ENCODE data around the gene SOD2.
"Not testable (repeated sequence)": the region's sequence is repeated elsewhere in the genome, so short reads cannot be mapped to it uniquely, and the experiment has no call there.

SOD2 gene

GRCh38 chr6:159680104-159680503 is 12.9 kb downstream of the SOD2 start:
- no peaks in the 10 kb centered on the region for H3K27me3 ChIP-seq
- TF ChIP-seq, protein P1, sequence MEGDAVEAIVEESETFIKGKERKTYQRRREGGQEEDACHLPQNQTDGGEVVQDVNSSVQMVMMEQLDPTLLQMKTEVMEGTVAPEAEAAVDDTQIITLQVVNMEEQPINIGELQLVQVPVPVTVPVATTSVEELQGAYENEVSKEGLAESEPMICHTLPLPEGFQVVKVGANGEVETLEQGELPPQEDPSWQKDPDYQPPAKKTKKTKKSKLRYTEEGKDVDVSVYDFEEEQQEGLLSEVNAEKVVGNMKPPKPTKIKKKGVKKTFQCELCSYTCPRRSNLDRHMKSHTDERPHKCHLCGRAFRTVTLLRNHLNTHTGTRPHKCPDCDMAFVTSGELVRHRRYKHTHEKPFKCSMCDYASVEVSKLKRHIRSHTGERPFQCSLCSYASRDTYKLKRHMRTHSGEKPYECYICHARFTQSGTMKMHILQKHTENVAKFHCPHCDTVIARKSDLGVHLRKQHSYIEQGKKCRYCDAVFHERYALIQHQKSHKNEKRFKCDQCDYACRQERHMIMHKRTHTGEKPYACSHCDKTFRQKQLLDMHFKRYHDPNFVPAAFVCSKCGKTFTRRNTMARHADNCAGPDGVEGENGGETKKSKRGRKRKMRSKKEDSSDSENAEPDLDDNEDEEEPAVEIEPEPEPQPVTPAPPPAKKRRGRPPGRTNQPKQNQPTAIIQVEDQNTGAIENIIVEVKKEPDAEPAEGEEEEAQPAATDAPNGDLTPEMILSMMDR (IDR thresholded peaks at IDR 0.05), result no peak
- H3K36me3 ChIP-seq, result peaks cover 85% of the 10 kb centered on the region
- peak overlapping the region; percentile 63 for H3K27ac ChIP-seq
- H3K9me3 ChIP-seq, result peaks cover 28% of the 10 kb centered on the region
- H3K4me3 ChIP-seq (ENCODE audit: low read depth in 1 of 2, low read length in 1 of 2), result peak overlapping the region in 1 of 2 experiments; percentile 21
- peaks cover 67 to 74% of the 10 kb centered on the region in 2 experiments for H3K4me1 ChIP-seq (ENCODE audit: control insufficient read depth in 1 of 2, insufficient read depth in 1 of 2, low read depth in 1 of 2, low read length in 1 of 2)

GRCh38 chr6:159679091-159680077 is 13.7 kb downstream of the SOD2 start:
- Histone ChIP-seq H3K27me3 (no peaks in the 10 kb centered on the region), H3K4me3 (ENCODE audit: low read depth in 1 of 2, low read length in 1 of 2) (peak overlapping the region in 1 of 2 experiments; percentile 21), H3K4me1 (ENCODE audit: control insufficient read depth in 1 of 2, insufficient read depth in 1 of 2, low read depth in 1 of 2, low read length in 1 of 2) (peaks cover 64 to 67% of the 10 kb centered on the region in 2 experiments), H3K9me3 (peaks cover 27% of the 10 kb centered on the region), H3K36me3 (peaks cover 78% of the 10 kb centered on the region), H3K27ac (peak overlapping the region; percentile 63)
- TF ChIP-seq, protein P1 (IDR thresholded peaks at IDR 0.05), result no peak

DNA sequence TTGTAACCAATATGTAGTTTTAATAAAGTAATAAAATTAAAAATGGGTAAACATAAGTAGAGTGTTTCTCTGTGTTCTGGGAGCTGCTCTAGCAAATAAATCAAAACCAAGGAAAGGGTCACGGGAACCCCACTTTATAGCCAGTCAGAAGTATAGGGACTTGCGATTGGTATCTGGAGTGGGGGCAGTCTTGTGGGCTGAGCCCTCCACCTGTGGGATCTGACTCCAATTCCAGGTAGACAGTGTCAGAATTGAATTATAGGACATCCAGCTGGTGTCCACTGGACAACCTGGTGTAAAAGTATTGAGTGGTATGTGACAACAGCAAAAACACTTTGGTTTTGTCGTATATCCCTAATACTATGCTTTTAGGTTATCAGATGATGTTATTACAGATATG is 14.5 kb downstream of the SOD2 start:
- Histone ChIP-seq H3K4me1 (ENCODE audit: control insufficient read depth in 1 of 2, insufficient read depth in 1 of 2, low read depth in 1 of 2, low read length in 1 of 2) (peaks cover 56 to 59% of the 10 kb centered on the region in 2 experiments), H3K27ac (peak overlapping the region; percentile 63), H3K9me3 (peaks cover 19% of the 10 kb centered on the region), H3K36me3 (peaks cover 70% of the 10 kb centered on the region), H3K27me3 (no peaks in the 10 kb centered on the region), H3K4me3 (ENCODE audit: low read depth in 1 of 2, low read length in 1 of 2) (no peak overlapping the region)
- TF ChIP-seq, protein P1 (IDR thresholded peaks at IDR 0.05), result no peak

DNA sequence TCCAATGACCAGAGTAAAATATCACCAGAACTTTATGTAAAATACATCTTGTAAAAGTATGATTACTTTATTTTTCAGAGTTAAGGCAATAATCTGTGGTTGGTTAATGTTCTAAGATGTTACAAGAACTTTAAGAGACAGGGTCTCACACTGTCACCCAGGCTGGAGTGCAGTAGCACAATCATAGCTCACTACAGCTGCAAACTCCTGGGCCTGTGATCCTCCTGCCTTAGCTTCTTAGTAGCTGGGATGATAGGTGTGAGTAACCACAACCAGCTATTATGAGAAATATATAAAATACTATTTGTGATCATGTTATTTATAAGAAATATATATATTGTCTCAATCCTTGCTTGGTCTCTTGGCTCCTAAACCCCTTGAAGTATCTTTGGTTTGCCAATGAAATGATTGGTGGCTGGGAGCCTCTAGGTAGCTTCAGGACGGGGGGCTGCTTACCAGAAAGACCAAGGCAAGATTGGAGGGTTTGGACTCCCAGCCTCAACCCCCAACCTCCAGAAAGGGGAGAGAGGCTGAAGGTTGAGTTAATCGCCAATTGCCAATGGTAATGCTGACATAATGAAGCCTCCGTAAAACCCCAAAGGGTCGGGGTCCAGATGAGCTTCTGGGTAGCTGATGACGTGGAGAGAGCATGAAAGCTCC is 15.4 kb downstream of the SOD2 start:
- Histone ChIP-seq H3K9me3 (peaks cover 13% of the 10 kb centered on the region), H3K4me3 (ENCODE audit: low read depth in 1 of 2, low read length in 1 of 2) (no peak overlapping the region), H3K4me1 (ENCODE audit: control insufficient read depth in 1 of 2, insufficient read depth in 1 of 2, low read depth in 1 of 2, low read length in 1 of 2) (peaks cover 46 to 50% of the 10 kb centered on the region in 2 experiments), H3K27ac (peak overlapping the region; percentile 63), H3K36me3 (peaks cover 61% of the 10 kb centered on the region), H3K27me3 (no peaks in the 10 kb centered on the region)
- TF ChIP-seq, protein P1 (IDR thresholded peaks at IDR 0.05), result no peak

DNA sequence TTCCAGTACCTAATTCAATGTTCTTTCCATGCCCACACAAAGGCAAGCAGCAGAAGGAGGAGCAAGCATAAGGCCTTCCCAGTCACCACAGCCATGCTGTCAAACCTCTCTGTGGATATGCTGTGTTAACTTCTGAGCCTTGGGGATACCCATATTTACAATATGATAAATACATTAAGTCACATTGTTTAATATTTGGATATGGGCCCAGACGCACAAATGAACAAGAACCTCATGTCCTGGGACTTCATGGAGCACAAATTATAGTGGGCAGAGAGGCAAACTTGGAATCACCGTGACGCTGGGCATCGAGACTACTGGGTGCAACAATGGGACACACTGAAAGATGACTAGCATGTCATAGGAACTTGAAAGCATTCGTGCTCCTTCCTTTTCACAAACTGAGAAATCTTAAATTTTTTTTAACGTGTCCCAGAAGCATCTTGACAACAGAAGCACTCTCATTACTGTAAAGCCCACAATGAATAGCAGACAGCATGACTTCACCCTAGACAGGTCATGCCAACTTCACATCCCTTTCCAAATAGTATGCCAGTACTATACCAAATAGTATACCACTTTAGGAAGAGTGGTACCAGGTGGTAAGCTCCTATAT is 16.0 kb downstream of the SOD2 start:
- H3K9me3 ChIP-seq, result peaks cover 6% of the 10 kb centered on the region
- H3K4me3 ChIP-seq (ENCODE audit: low read depth in 1 of 2, low read length in 1 of 2), result no peak overlapping the region
- peaks cover 54% of the 10 kb centered on the region for H3K36me3 ChIP-seq
- H3K27ac ChIP-seq, result peak overlapping the region; percentile 63
- TF ChIP-seq, protein P1 (IDR thresholded peaks at IDR 0.05), result no peak
- H3K4me1 ChIP-seq (ENCODE audit: control insufficient read depth in 1 of 2, insufficient read depth in 1 of 2, low read depth in 1 of 2, low read length in 1 of 2), result peaks cover 40 to 43% of the 10 kb centered on the region in 2 experiments
- H3K27me3 ChIP-seq, result no peaks in the 10 kb centered on the region

DNA sequence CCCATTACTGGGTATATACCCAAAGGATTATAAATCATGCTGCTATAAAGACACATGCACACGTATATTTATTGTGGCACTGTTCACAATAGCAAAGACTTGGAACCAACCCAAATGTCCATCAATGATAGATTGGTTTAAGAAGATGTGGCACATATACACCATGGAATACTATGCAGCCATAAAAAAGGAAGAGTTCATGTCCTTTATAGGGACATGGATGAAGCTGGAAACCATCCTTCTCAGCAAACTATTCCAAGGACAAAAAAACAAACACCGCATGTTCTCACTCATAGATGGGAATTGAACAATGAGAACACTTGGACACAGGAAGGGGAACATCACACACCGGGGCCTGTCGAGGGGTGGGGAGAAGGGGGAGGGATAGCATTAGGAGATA is 16.8 kb downstream of the SOD2 start:
- H3K27ac ChIP-seq; H3K27me3 ChIP-seq; H3K4me3 ChIP-seq (ENCODE audit: low read depth in 1 of 2, low read length in 1 of 2); H3K9me3 ChIP-seq: not testable (repeated sequence)
- peaks cover 47% of the 10 kb centered on the region for H3K36me3 ChIP-seq
- H3K4me1 ChIP-seq (ENCODE audit: control insufficient read depth in 1 of 2, insufficient read depth in 1 of 2, low read depth in 1 of 2, low read length in 1 of 2), result peaks cover 32 to 36% of the 10 kb centered on the region in 2 experiments
